Measurements from ENCODE around the gene CCDC158. TPM values are rescaled to one million over a fixed set of nuclear protein-coding genes. Genes with fewer than 3 reads are reported as not detected.

CCDC158 gene
- total RNA-seq, 1 donor from 2014 or later, result 1.1 TPM

GRCh38 chr4:76313547-76313946 lies 107.4 kb downstream of the CCDC158 start:
- no peak for TF ChIP-seq CTCF (IDR thresholded peaks at IDR 0.05)
- peaks cover 0 to 12% of the 10 kb centered on the region in 2 donors for H3K9me3 ChIP-seq
- intact Hi-C loops (cut with DNase I), result no loop called here
- DNase-seq (ENCODE audit: low spot score in 2 of 2), result no peak
- peaks cover 0 to 2% of the 10 kb centered on the region in 2 donors for H3K4me1 ChIP-seq
- H3K36me3 ChIP-seq, result peaks cover 5 to 11% of the 10 kb centered on the region in 2 donors
- H3K4me3 ChIP-seq, result no peak overlapping the region
- H3K27ac ChIP-seq, result no peak overlapping the region
- no peaks in the 10 kb centered on the region for H3K27me3 ChIP-seq

GRCh38 chr4:76312457-76312856 lies 108.5 kb downstream of the CCDC158 start:
- Histone ChIP-seq H3K27ac (no peak overlapping the region), H3K9me3 (peaks cover 0 to 12% of the 10 kb centered on the region in 2 donors), H3K4me1 (peaks cover 0 to 7% of the 10 kb centered on the region in 2 donors), H3K4me3 (no peak overlapping the region), H3K36me3 (peaks cover 5 to 11% of the 10 kb centered on the region in 2 donors), H3K27me3 (no peaks in the 10 kb centered on the region)
- DNase-seq (ENCODE audit: low spot score in 2 of 2), result no peak
- no peak for TF ChIP-seq CTCF (IDR thresholded peaks at IDR 0.05)
- intact Hi-C loops (cut with DNase I), result no loop called here

- DNase-seq (ENCODE audit: low spot score in 2 of 2), result no peak
- Histone ChIP-seq H3K4me3 (no peak overlapping the region), H3K36me3 (peaks cover 5 to 11% of the 10 kb centered on the region in 2 donors), H3K9me3 (peaks cover 0 to 8% of the 10 kb centered on the region in 2 donors), H3K27ac (no peak overlapping the region), H3K4me1 (peaks cover 0 to 8% of the 10 kb centered on the region in 2 donors), H3K27me3 (no peaks in the 10 kb centered on the region)
- intact Hi-C loops (cut with DNase I), result no loop called here
- TF ChIP-seq CTCF (IDR thresholded peaks at IDR 0.05), result no peak
These were observed 109.0 kb downstream of the CCDC158 start for GRCh38 chr4:76311896-76312331.

- H3K4me1 ChIP-seq, result peaks cover 0 to 8% of the 10 kb centered on the region in 2 donors
- intact Hi-C loops (cut with DNase I), result no loop called here
These were observed 110.3 kb downstream of the CCDC158 start for GRCh38 chr4:76310683-76311082.

GRCh38 chr4:76309939-76310550 lies 110.9 kb downstream of the CCDC158 start:
- Histone ChIP-seq H3K27ac (no peak overlapping the region), H3K36me3 (peaks cover 5 to 11% of the 10 kb centered on the region in 2 donors), H3K4me1 (peaks cover 0 to 15% of the 10 kb centered on the region in 2 donors), H3K9me3 (no peaks in the 10 kb centered on the region), H3K27me3 (no peaks in the 10 kb centered on the region), H3K4me3 (no peak overlapping the region)
- intact Hi-C loops (cut with DNase I), result loop anchor here (5.0 kb wide), 1 partner anchor 197 kb away; no protein-coding TSS in a partner anchor
- DNase-seq (ENCODE audit: low spot score in 2 of 2), result no peak
- no peak for TF ChIP-seq CTCF (IDR thresholded peaks at IDR 0.05)

More at GRCh38 chr4:76310683-76311082, 110.3 kb downstream of the CCDC158 start:
- H3K9me3 ChIP-seq, result no peaks in the 10 kb centered on the region
- no peaks in the 10 kb centered on the region for H3K27me3 ChIP-seq
- H3K36me3 ChIP-seq, result peaks cover 5 to 11% of the 10 kb centered on the region in 2 donors
- H3K27ac ChIP-seq, result no peak overlapping the region
- DNase-seq (ENCODE audit: low spot score in 2 of 2), result no peak
- TF ChIP-seq CTCF (IDR thresholded peaks at IDR 0.05), result no peak
- H3K4me3 ChIP-seq, result no peak overlapping the region
